WI38 (cell line): ENCODE measurements around the gene DTNBP1.

Source experiments
- H3K4me3 ChIP-seq: 2 replicates; pipeline ENCODE4 v1.5.1; 2011; ENCODE audit warnings: low read depth, mild to moderate bottlenecking, control low read depth, low read length
- TF ChIP-seq, protein P1 (sequence below): IDR thresholded peaks from 2 replicates; pipeline ENCODE4 v1.5.1; 2012; ENCODE audit warnings: low read depth, mild to moderate bottlenecking, control low read depth, low read length

DTNBP1 gene

DNA sequence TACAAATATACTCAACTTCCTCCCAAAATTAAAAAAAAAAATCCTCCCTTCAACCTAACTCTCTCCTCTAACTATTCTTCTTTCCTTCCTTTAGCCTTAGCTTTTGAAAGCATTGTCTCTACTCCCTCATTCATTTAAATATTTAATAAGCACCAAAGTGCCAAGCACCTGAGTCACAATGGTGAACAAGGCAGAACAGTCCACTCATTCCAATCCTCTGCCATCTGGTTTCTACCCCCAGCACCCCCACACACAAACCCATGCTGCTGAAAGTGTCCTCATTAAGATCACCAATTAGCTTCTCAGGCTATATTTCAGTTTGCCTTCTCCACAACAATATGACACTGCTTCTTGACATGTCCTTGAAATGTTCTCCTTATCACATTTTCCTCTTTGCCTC lies 76.3 kb downstream of the DTNBP1 start:
- no peak overlapping the region for H3K4me3 ChIP-seq
- TF ChIP-seq, protein P1, sequence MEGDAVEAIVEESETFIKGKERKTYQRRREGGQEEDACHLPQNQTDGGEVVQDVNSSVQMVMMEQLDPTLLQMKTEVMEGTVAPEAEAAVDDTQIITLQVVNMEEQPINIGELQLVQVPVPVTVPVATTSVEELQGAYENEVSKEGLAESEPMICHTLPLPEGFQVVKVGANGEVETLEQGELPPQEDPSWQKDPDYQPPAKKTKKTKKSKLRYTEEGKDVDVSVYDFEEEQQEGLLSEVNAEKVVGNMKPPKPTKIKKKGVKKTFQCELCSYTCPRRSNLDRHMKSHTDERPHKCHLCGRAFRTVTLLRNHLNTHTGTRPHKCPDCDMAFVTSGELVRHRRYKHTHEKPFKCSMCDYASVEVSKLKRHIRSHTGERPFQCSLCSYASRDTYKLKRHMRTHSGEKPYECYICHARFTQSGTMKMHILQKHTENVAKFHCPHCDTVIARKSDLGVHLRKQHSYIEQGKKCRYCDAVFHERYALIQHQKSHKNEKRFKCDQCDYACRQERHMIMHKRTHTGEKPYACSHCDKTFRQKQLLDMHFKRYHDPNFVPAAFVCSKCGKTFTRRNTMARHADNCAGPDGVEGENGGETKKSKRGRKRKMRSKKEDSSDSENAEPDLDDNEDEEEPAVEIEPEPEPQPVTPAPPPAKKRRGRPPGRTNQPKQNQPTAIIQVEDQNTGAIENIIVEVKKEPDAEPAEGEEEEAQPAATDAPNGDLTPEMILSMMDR, result no peak

DNA sequence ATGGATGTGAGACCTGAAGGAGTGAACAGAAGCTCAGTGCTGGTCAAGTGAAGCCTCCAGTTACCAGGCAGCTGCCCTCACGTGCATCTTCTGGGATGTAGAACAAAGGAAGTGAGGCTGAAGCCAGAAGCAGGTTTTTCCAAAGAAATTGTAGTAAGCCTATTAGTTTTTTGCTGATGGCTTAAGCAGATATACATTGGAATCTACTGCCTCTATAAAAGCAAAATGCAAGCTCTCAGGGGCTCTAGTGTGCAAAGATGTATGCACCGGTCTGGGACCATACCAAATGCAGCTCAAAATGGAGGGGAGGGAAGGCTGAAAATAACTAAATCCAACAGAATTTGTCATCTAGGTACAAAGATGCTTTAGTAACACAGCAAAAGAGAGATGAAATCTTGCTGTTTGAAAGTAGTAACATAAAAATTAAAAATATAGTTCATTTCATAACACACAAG lies 77.0 kb downstream of the DTNBP1 start:
- no peak overlapping the region for H3K4me3 ChIP-seq
- TF ChIP-seq, protein P1, result no peak

DNA sequence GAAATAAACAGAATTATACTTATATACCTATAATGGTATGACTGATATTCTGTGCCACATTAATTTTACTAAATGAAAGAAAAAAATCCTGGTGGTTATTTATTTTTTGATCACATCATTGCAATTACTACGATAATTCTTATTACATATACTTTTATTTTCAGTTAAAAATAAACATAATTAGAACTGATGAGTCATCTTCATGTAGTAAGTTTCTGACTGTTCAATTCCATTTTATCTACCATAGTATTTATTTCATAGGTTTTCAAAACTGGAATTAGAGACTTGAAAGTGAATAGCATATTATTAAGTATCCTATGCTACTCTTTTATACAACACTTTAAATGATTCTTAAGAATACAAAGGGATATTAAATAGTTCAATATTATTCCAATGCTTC lies 80.3 kb downstream of the DTNBP1 start:
- TF ChIP-seq, protein P1, result no peak
- no peak overlapping the region for H3K4me3 ChIP-seq

DNA sequence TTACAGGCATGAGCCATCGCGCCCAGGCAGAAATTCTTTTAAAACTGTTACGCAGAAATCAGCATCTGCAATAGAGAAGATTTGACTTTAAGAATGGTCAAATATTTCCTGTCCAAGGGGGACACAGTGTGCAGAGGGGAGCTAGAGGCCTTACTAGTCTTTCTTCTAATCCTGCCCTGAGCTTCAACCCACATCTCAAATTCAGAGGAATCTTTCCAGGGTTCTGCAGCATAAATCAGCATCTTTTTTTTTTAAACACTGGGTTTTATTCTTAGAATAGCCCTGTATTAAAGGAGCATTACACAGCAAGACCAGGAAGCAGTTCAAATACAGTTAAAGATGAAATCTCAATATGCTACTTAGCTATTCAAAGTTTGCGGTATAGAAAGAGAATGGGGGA lies 81.1 kb downstream of the DTNBP1 start:
- TF ChIP-seq, protein P1, result no peak
- no peak overlapping the region for H3K4me3 ChIP-seq

DNA sequence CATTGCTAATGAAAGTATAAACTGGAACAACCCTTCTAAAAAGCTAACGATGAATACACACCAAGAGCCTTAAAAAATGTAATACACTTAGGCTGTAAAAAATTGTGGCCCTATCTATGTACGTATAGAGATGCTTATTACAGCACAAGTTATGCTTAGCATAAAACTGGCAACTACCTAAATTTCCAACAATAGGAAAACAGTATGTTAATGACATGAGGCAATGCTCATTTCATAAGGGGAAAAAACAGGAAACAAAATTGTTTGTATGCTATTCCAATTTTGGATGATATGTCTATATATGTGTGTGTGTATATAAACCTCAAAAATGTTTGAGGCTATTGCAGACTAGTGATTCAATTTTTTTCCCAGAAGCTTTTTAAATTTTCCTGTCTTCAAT lies 82.5 kb downstream of the DTNBP1 start:
- TF ChIP-seq, protein P1, result no peak
- no peak overlapping the region for H3K4me3 ChIP-seq

DNA sequence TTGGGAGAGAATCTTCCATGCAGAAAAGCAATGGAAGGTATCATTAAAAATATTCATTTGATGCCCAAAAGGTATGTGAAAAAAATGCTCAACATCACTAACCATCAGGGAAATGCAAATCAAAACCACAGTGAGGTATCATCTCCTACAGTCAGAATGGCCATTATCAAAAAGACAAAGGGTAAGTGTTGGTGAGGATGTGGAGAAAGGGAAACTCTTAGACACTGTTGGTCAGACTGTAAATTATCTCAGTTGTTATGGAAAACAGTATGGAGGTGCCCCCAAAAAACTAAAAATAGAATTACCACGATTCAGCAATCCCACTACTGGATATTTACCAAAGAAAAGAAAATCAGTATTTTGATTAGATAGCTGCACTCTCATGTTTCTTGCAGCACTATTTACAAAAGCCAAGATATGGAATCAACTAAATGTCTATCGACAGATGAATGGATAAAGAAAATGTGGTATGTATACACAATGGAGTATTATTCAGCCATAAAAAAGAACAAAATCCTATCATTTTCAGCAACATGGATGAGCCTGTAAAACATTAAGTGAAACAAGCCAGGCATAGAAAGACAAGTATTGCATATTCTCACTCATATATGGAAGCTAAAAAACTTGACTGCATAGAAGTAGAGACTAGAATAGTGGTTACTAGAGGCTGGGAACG lies 84.0 kb downstream of the DTNBP1 start:
- no peak overlapping the region for H3K4me3 ChIP-seq
- TF ChIP-seq, protein P1, result no peak

DNA sequence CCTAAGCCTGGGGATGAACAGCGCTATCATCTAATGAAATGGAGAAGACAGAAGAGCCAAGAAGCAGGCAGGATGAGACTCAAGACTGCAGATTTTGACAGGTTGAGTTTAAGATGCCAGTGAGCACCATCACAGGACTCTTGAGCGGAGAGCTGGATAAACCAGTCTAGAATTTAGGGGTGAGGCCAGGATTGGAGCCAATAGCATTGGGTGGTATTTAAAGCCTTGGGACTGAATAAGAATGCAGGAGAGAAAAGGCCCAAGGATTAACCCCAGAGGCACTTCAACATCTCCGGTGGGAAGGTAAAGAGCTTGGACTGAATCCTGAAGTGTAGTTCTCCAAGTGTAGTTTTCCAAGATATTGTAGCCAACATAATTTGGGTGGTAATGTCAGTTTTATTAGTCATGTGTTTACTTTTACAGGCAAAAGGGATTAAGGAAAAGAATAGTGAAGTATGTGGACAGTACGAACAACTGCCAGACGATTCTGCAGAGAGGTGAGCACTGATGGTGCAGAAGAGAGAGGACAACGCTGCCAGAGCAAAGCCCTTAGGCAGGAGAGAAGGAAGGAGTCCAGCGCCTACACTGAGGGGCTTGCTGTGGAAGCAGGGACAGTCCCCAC lies 85.2 kb downstream of the DTNBP1 start:
- no peak overlapping the region for H3K4me3 ChIP-seq
- TF ChIP-seq, protein P1, result no peak
